ENCODE results near the gene BRF1. TPM values are rescaled to one million over a fixed set of nuclear protein-coding genes. Genes with fewer than 3 reads are reported as not detected.

BRF1 gene
- total RNA-seq, 2 donors from 2014 or later: 31.3 to 34.5 TPM

DNA sequence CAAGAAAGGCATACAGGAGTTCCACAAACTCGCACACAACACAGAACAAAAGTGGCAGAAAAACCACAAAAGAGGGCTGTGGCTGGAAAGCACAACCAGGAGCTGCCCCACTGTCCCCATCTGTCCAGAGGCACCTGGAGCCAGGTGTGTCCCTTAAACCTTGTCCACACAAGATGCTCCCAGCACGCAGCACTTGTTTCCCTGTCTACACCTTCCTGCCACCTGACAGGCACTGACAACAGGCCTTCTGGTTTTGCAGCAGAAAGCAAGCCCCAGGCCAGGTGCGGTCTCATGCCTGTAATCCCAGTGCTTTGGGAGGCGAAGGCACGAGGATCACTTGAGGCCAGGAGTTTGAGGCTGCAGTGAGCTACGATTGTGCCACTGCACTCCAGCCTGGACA is 48.9 kb downstream of the BRF1 start:
- no peaks in the 10 kb centered on the region for H3K9me3 Mint-ChIP-seq
- peaks cover 0 to 6% of the 10 kb centered on the region in 2 donors for H3K36me3 Mint-ChIP-seq (ENCODE audit: insufficient read depth in 2 of 2)
- DNase-seq (no peak), ATAC-seq (replicated peaks in 1 of 2) (no peak)
- no peak overlapping the region for H3K27ac Mint-ChIP-seq
- H3K4me3 Mint-ChIP-seq: no peak overlapping the region
- H3K27me3 Mint-ChIP-seq (ENCODE audit: low read depth): no peaks in the 10 kb centered on the region
- peaks cover 18% of the 10 kb centered on the region for H3K4me1 Mint-ChIP-seq (ENCODE audit: low read depth)

DNA sequence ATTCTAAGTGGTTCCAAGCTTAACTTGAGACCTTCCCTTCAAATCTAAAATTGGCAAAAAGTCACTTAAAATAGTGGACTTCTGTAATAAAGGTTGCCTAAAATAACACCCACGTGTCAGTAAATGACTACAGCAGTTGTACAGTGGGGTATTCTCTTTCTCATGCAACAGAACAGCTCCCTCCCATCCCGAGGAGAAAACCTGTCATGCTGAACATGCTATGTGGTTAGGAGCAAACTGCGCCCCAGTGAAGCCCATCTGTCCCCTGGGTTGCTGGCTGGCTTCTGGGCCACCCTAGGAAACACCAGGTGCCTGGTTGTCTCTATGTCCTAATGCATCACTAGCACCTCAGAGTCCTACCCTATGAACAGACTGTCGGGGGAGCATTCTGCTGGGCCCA is 49.8 kb downstream of the BRF1 start:
- Mint-ChIP-seq H3K27ac (no peak overlapping the region), H3K4me1 (ENCODE audit: low read depth) (peaks cover 20% of the 10 kb centered on the region), H3K27me3 (ENCODE audit: low read depth) (no peaks in the 10 kb centered on the region), H3K36me3 (ENCODE audit: insufficient read depth in 2 of 2) (peaks cover 0 to 6% of the 10 kb centered on the region in 2 donors), H3K4me3 (peak overlapping the region in 1 of 2 donors; percentile 18), H3K9me3 (no peaks in the 10 kb centered on the region)
- no peak for ATAC-seq (replicated peaks in 1 of 2)
- no peak for DNase-seq

DNA sequence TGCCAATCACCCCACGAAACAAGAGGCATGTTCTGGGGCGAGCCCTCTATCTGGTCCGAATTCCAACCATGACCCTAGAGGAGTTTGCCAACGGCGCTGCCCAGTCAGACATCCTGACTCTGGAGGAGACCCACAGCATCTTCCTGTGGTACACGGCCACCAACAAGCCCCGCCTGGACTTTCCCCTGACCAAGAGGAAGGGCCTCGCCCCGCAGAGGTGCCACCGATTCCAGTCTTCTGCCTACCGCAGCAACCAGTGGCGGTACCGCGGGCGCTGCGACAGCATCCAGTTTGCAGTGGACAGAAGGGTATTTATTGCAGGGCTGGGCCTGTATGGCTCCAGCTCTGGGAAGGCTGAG is 50.8 kb downstream of the BRF1 start:
- Mint-ChIP-seq H3K4me3 (peak overlapping the region; percentile 70 to 77), H3K27me3 (ENCODE audit: low read depth) (no peaks in the 10 kb centered on the region), H3K36me3 (ENCODE audit: insufficient read depth in 2 of 2) (peaks cover 0 to 6% of the 10 kb centered on the region in 2 donors), H3K27ac (no peak overlapping the region), H3K9me3 (no peaks in the 10 kb centered on the region), H3K4me1 (ENCODE audit: low read depth) (peaks cover 20% of the 10 kb centered on the region)
- no peak for DNase-seq
- ATAC-seq (replicated peaks in 1 of 2): no peak

DNA sequence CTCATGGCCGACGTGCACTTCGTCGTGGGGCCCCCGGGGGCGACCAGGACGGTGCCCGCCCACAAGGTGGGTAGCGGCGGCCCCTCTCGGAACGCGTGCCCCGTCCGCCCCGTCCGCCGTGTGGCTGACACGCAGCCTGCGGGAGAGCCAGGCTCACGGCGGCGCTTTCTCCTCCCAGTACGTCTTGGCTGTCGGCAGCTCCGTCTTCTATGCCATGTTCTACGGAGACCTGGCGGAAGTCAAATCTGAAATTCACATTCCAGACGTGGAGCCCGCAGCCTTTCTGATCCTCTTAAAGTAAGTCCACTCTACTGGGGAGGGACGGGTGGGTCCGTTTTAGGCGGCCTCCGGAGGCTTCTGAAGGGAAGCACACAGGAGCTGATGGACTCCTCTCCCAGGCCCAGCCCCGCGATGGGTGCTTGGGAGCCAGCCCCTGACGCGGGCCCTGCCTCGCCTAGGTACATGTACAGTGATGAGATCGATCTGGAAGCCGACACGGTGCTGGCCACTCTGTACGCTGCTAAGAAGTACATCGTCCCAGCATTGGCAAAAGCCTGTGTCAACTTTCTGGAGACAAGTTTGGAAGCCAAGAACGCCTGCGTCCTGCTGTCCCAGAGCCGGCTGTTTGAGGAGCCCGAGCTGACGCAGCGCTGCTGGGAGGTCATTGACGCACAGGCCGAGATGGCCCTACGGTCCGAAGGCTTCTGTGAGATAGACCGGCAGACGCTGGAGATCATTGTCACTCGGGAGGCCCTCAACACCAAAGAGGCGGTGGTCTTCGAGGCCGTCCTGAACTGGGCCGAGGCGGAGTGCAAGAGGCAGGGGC is 51.4 kb downstream of the BRF1 start:
- Mint-ChIP-seq H3K4me3 (peak overlapping the region; percentile 70 to 77), H3K4me1 (ENCODE audit: low read depth) (peaks cover 25% of the 10 kb centered on the region), H3K27ac (no peak overlapping the region), H3K9me3 (no peaks in the 10 kb centered on the region), H3K27me3 (ENCODE audit: low read depth) (no peaks in the 10 kb centered on the region), H3K36me3 (ENCODE audit: insufficient read depth in 2 of 2) (peaks cover 0 to 6% of the 10 kb centered on the region in 2 donors)
- DNase-seq (no peak), ATAC-seq (replicated peaks in 1 of 2) (no peak)

DNA sequence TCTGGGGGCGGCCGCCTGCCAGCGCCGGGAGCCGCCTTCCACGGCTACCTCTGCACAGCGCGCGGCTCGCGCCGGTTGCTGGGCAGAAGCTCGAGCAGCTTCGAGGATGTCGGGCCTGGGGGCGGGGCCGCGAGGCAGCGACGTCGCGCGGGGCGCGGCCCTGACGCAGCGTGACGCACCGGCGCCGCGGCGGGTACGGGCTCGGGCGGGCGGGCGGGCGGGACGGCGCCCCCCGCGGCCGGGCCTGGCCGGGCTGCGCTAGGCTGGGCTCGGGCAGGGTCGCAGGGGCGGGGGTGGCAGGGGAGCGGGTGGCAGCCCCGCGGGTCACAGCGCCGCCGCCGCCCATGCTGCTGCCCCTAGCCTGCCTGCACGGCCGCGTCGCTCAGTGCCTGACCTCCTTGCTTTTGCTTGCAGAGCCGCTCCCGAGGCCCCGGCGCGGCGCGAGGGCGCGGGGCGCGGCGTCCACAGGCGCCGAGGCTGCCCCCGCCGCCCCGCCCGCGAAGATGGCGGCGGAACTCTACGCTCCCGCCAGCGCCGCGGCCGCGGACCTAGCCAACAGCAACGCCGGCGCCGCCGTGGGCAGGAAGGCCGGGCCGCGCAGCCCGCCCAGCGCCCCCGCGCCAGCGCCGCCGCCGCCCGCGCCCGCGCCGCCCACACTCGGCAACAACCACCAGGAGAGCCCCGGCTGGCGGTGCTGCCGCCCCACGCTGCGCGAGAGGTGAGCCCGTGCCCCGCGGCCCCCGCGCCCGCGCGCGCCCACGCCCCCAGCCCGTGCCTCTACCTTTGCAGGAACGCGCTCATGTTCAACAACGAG is 52.2 kb downstream of the BRF1 start, which contains the start of gene BTBD6:
Gene BTBD6 (plus strand): TSS at position 166 of the 814 bp plus-strand sequence. CDS start 179 bp downstream, at position 345.
- ATAC-seq (replicated peaks in 1 of 2): peak; percentile 96
- peak within 1 kb of the TSS; percentile 79 to 90 for H3K4me3 Mint-ChIP-seq
- H3K36me3 Mint-ChIP-seq (ENCODE audit: insufficient read depth in 2 of 2): peaks cover 0 to 9% of the 10 kb centered on the region in 2 donors
- no peaks in the 10 kb centered on the region for H3K9me3 Mint-ChIP-seq
- no peaks in the 10 kb centered on the region for H3K27me3 Mint-ChIP-seq (ENCODE audit: low read depth)
- peak; percentile 91 to 93 for DNase-seq
- H3K4me1 Mint-ChIP-seq (ENCODE audit: low read depth): peaks cover 29% of the 10 kb centered on the region
- peak within 1 kb of the TSS; percentile 13 for H3K27ac Mint-ChIP-seq

DNA sequence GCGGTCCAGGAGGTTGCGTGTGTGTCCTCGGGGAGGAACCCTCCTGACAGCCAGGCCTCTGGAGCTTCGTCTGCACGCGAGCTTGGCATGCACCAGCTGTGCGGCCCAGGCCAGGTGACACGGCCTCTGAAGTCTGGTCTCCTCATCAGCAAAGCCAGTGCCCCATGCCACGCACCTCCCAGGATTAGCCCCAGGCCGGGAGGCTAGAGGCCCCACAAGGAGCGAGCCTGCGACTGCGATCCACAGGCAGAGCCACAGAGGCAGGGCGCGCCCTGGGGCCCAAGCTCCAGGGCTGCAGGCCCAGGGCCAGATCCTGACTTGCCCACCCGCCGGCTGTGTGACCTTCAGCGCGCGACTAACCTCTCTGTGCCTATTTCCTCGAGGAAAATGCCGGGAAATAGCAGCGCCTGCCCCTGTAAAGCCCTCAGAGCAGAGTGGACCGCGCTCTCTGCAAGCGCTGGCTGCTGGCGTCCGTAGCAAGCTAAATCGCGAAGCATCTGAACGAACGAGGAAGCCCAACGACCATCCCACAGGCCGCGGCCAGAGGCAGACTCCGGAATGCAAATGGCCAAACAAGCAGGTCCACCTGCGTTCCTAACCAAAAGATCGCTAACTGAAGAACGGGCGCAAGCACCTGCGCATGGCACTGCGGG is 53.0 kb downstream of the BRF1 start:
- H3K4me1 Mint-ChIP-seq (ENCODE audit: low read depth): peaks cover 29% of the 10 kb centered on the region
- H3K27ac Mint-ChIP-seq: peak overlapping the region; percentile 13
- no peaks in the 10 kb centered on the region for H3K9me3 Mint-ChIP-seq
- DNase-seq (no peak), ATAC-seq (replicated peaks in 1 of 2) (no peak)
- H3K27me3 Mint-ChIP-seq (ENCODE audit: low read depth): no peaks in the 10 kb centered on the region
- peaks cover 0 to 9% of the 10 kb centered on the region in 2 donors for H3K36me3 Mint-ChIP-seq (ENCODE audit: insufficient read depth in 2 of 2)
- peak overlapping the region; percentile 79 to 90 for H3K4me3 Mint-ChIP-seq

DNA sequence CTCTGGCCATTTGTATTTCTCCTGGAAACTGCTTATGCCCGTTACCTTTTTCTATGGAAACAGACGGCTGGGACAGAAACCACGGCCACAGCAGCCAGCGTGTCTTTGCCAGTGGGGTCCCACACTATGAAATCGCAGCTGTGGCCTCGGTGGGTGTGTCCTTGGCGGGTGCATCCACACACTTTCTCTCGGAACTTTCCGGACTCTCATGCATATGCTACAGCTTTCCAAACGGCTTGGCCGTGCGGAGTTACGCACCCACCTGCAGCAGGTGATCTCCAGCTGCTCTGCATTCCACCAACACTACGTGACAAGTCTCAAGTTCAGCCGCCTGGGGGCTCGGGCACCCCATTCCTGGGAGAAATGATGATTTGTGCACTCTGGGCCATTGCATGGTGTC is 53.8 kb downstream of the BRF1 start:
- H3K36me3 Mint-ChIP-seq (ENCODE audit: insufficient read depth in 2 of 2): peaks cover 0 to 9% of the 10 kb centered on the region in 2 donors
- H3K27me3 Mint-ChIP-seq (ENCODE audit: low read depth): no peaks in the 10 kb centered on the region
- no peak for ATAC-seq (replicated peaks in 1 of 2)
- peaks cover 29% of the 10 kb centered on the region for H3K4me1 Mint-ChIP-seq (ENCODE audit: low read depth)
- H3K27ac Mint-ChIP-seq: no peak overlapping the region
- DNase-seq: no peak
- peak overlapping the region in 1 of 2 donors; percentile 79 for H3K4me3 Mint-ChIP-seq
- no peaks in the 10 kb centered on the region for H3K9me3 Mint-ChIP-seq

DNA sequence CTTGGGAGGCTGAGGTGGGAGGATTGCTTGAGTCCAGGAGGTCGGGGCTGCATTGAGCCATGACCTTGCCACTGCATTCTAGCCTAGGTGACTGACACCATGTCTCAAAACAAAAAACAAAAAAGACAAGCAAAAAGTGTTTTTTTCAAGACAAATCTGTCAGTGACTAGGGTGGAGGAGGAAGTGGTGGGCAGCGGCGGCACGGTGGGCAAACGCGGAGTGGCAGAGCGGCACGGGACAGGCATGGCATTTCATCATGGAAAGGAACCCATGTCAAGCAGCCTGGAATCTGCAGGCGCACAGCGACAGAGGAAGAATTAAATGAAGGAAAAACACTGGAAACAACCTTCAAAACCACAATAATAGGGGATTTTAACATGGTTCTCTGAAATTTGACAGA is 56.5 kb downstream of the BRF1 start:
- ATAC-seq (replicated peaks in 1 of 2): no peak
- H3K27ac Mint-ChIP-seq: no peak overlapping the region

DNA sequence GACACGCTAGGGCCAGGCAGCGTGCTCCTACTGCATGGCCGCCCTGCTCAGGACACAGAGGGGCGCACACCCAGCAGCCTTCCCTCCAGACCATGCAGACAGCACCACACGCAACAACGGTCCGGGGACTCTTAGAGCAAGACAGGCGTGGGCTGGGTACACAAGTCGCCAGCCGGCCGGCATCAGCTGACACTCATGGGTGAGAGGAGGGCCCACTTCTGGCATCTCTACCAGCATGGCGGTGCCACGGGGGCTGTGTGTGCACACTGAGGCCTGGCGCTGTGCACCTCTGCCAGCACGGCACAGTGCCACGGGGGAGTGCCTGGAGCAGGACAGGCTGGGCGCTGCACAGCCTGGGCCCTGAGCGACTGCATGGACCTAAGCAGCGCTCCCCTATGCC is 59.2 kb downstream of the BRF1 start:
- Mint-ChIP-seq H3K4me3 (no peak overlapping the region), H3K9me3 (no peaks in the 10 kb centered on the region), H3K27me3 (ENCODE audit: low read depth) (no peaks in the 10 kb centered on the region), H3K27ac (no peak overlapping the region), H3K36me3 (ENCODE audit: insufficient read depth in 2 of 2) (peaks cover 0 to 3% of the 10 kb centered on the region in 2 donors), H3K4me1 (ENCODE audit: low read depth) (peaks cover 8% of the 10 kb centered on the region)
- no peak for DNase-seq
- ATAC-seq (replicated peaks in 1 of 2): no peak

More for the DNA sequence above, 56.5 kb downstream of the BRF1 start:
- Mint-ChIP-seq H3K27me3 (ENCODE audit: low read depth) (no peaks in the 10 kb centered on the region), H3K4me1 (ENCODE audit: low read depth) (peaks cover 18% of the 10 kb centered on the region), H3K9me3 (no peaks in the 10 kb centered on the region), H3K36me3 (ENCODE audit: insufficient read depth in 2 of 2) (peaks cover 0 to 5% of the 10 kb centered on the region in 2 donors), H3K4me3 (no peak overlapping the region)
- DNase-seq: no peak

DNA sequence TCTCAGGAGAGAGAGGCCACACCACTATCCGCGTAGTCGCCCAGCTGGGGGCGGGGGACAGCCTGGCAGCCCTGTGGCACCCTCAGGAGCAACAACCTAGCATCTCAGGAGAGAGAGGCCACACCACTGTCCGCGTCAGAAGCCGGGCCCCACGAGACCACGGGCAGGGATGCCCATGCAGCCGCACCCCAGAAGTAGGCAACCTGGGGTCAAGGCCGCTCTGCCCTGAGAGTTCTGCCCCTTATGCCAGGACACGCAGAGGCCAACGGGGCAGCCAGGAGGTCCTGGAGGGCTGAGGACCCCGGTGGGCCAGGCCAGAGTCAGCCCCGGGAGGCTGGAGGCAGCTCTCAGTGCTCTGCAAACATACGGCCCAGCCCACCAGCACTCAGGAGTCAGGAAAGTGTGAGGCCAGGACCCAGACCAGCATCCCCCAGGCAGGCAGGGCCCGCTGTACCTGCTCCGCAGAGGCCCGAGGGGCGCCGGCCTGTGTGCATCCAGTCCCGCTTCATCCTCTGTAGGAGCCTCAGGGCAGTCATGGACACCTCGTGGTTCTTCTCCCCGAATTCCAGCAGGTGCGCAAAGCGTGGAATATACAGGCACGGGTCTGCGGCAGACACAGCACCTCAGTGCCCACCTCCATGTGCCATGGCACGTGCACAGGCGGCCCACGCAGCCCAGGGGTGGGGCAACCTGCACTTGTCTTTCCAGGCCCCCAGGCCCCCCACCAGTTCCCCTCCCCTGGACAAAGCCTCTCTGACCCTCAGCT is 59.8 kb downstream of the BRF1 start:
- Mint-ChIP-seq H3K27me3 (ENCODE audit: low read depth) (no peaks in the 10 kb centered on the region), H3K36me3 (ENCODE audit: insufficient read depth in 2 of 2) (peaks cover 0 to 3% of the 10 kb centered on the region in 2 donors), H3K4me3 (no peak overlapping the region), H3K4me1 (ENCODE audit: low read depth) (peaks cover 8% of the 10 kb centered on the region), H3K9me3 (no peaks in the 10 kb centered on the region), H3K27ac (no peak overlapping the region)
- no peak for DNase-seq
- ATAC-seq (replicated peaks in 1 of 2): no peak

DNA sequence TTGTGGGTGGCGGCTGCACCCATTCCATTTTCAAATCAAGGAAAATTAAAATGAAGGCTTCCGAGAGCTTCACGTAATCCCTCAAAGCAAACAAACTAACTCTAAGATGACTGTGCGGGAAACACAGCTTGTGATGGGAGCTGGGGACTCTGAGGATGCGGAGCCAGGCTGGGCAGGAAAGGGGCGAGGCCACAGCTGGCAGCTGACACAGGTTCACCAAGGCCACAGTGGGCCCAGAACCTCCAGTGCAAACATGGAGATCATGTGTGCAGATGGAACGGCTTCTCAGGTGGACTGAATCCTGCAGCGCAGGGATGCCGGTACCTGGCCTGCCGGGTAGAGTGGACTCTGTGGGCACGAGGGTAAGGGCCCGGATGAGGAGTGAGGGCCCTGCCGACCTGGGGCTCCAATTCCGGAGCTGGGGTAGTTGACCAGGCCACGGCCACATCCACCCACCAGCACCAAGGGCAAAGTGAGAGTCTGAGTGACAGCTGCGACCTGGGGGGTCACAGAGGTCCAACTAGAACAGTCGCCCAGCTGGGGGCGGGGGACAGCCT is 71.6 kb downstream of the BRF1 start:
- Mint-ChIP-seq H3K27ac (no peak overlapping the region), H3K9me3 (no peaks in the 10 kb centered on the region)

DNA sequence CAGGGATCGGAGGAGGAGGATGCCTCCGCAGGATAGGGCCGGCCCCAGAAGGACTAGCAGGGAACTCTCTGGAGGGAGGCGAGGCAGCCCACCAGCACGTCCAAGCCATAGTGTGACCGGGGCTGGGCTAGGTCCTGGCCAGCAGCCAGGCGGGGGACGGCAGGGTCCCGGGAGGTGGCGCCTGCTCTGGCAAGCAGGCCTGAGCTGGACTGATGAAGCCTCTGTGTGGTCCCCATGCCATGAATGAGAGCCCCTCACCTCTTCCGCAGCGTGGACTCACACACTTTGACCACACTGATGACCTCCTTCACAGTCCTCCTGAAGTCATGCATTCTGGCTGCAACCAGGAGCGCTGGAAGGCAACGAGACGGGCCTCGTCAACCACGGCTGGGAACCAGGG is 72.2 kb downstream of the BRF1 start:
- Mint-ChIP-seq H3K4me3 (no peak overlapping the region), H3K9me3 (no peaks in the 10 kb centered on the region), H3K27ac (no peak overlapping the region), H3K4me1 (ENCODE audit: low read depth) (no peaks in the 10 kb centered on the region), H3K27me3 (ENCODE audit: low read depth) (no peaks in the 10 kb centered on the region), H3K36me3 (ENCODE audit: insufficient read depth in 2 of 2) (peaks cover 0 to 1% of the 10 kb centered on the region in 2 donors)
- DNase-seq (no peak), ATAC-seq (replicated peaks in 1 of 2) (no peak)

More for the DNA sequence above, 71.6 kb downstream of the BRF1 start:
- ATAC-seq (replicated peaks in 1 of 2): no peak
- H3K4me1 Mint-ChIP-seq (ENCODE audit: low read depth): no peaks in the 10 kb centered on the region
- no peak for DNase-seq
- peaks cover 0 to 1% of the 10 kb centered on the region in 2 donors for H3K36me3 Mint-ChIP-seq (ENCODE audit: insufficient read depth in 2 of 2)
- no peak overlapping the region for H3K4me3 Mint-ChIP-seq
- no peaks in the 10 kb centered on the region for H3K27me3 Mint-ChIP-seq (ENCODE audit: low read depth)
